ENCODE data around the gene LEPR.
A peak's percentile ranks its signal among the peaks of the same experiment; 100 is the strongest.
"Not testable (repeated sequence)": the region's sequence is repeated elsewhere in the genome, so short reads cannot be mapped to it uniquely, and the experiment has no call there.

LEPR gene

GRCh38 chr1:65434760-65435159, 14.3 kb downstream of the LEPR start:
- H3K36me3 Mint-ChIP-seq (ENCODE audit: insufficient read depth): peaks cover 14% of the 10 kb centered on the region
- H3K4me3 Mint-ChIP-seq: no peak overlapping the region
- H3K4me1 Mint-ChIP-seq (ENCODE audit: low read depth in 2 of 2): peaks cover 2 to 4% of the 10 kb centered on the region in 2 donors
- H3K9me3 Mint-ChIP-seq: no peaks in the 10 kb centered on the region
- no peak overlapping the region for H3K27ac Mint-ChIP-seq
- ATAC-seq (replicated peaks) (no peak), DNase-seq (no peak)
- H3K27me3 Mint-ChIP-seq: no peaks in the 10 kb centered on the region

- ATAC-seq (replicated peaks): no peak
- Mint-ChIP-seq H3K36me3 (ENCODE audit: insufficient read depth) (peaks cover 14% of the 10 kb centered on the region), H3K4me1 (ENCODE audit: low read depth in 2 of 2) (peaks cover 2 to 4% of the 10 kb centered on the region in 2 donors), H3K27me3 (no peaks in the 10 kb centered on the region), H3K4me3 (no peak overlapping the region), H3K9me3 (no peaks in the 10 kb centered on the region), H3K27ac (no peak overlapping the region)
- DNase-seq: no peak
Observed at GRCh38 chr1:65435987-65436386, 15.5 kb downstream of the LEPR start.

- no peaks in the 10 kb centered on the region for H3K27me3 Mint-ChIP-seq
- H3K4me3 Mint-ChIP-seq: no peak overlapping the region
- H3K36me3 Mint-ChIP-seq (ENCODE audit: insufficient read depth): peaks cover 8% of the 10 kb centered on the region
- DNase-seq: no peak
- no peaks in the 10 kb centered on the region for H3K9me3 Mint-ChIP-seq
- ATAC-seq (replicated peaks): no peak
- H3K4me1 Mint-ChIP-seq (ENCODE audit: low read depth in 2 of 2): peaks cover 2 to 4% of the 10 kb centered on the region in 2 donors
- H3K27ac Mint-ChIP-seq: no peak overlapping the region
Observed at GRCh38 chr1:65437616-65438015, 17.1 kb downstream of the LEPR start.

GRCh38 chr1:65440322-65440900, 19.9 kb downstream of the LEPR start:
- ATAC-seq (replicated peaks) (no peak), DNase-seq (no peak)
- H3K36me3 Mint-ChIP-seq (ENCODE audit: insufficient read depth): peaks cover 5% of the 10 kb centered on the region
- no peak overlapping the region for H3K4me3 Mint-ChIP-seq
- peak overlapping the region in 1 of 2 donors; percentile 2 for H3K27ac Mint-ChIP-seq
- H3K27me3 Mint-ChIP-seq: no peaks in the 10 kb centered on the region
- H3K4me1 Mint-ChIP-seq (ENCODE audit: low read depth in 2 of 2): no peaks in the 10 kb centered on the region
- H3K9me3 Mint-ChIP-seq: no peaks in the 10 kb centered on the region

- Mint-ChIP-seq H3K27ac (peak overlapping the region in 1 of 2 donors; percentile 2), H3K4me1 (ENCODE audit: low read depth in 2 of 2) (no peaks in the 10 kb centered on the region), H3K4me3 (no peak overlapping the region), H3K36me3 (ENCODE audit: insufficient read depth) (peaks cover 2% of the 10 kb centered on the region), H3K9me3 (no peaks in the 10 kb centered on the region), H3K27me3 (no peaks in the 10 kb centered on the region)
- ATAC-seq (replicated peaks) (no peak), DNase-seq (no peak)
Observed at GRCh38 chr1:65440915-65441314, 20.4 kb downstream of the LEPR start.

- DNase-seq: no peak
- H3K4me3 Mint-ChIP-seq: no peak overlapping the region
- no peaks in the 10 kb centered on the region for H3K9me3 Mint-ChIP-seq
- no peaks in the 10 kb centered on the region for H3K4me1 Mint-ChIP-seq (ENCODE audit: low read depth in 2 of 2)
- H3K27me3 Mint-ChIP-seq: no peaks in the 10 kb centered on the region
- peaks cover 2% of the 10 kb centered on the region for H3K36me3 Mint-ChIP-seq (ENCODE audit: insufficient read depth)
- no peak overlapping the region for H3K27ac Mint-ChIP-seq
- ATAC-seq (replicated peaks): no peak
Observed at GRCh38 chr1:65441464-65441863, 21.0 kb downstream of the LEPR start.

GRCh38 chr1:65442442-65442841, 22.0 kb downstream of the LEPR start:
- H3K27ac Mint-ChIP-seq: no peak overlapping the region
- no peak overlapping the region for H3K4me3 Mint-ChIP-seq
- H3K9me3 Mint-ChIP-seq: no peaks in the 10 kb centered on the region
- no peaks in the 10 kb centered on the region for H3K27me3 Mint-ChIP-seq
- H3K4me1 Mint-ChIP-seq (ENCODE audit: low read depth in 2 of 2): no peaks in the 10 kb centered on the region
- no peak for DNase-seq
- peaks cover 2% of the 10 kb centered on the region for H3K36me3 Mint-ChIP-seq (ENCODE audit: insufficient read depth)
- ATAC-seq (replicated peaks): no peak

GRCh38 chr1:65443647-65444046, 23.2 kb downstream of the LEPR start:
- Mint-ChIP-seq H3K9me3 (no peaks in the 10 kb centered on the region), H3K36me3 (ENCODE audit: insufficient read depth) (peaks cover 2% of the 10 kb centered on the region), H3K27ac (no peak overlapping the region), H3K4me1 (ENCODE audit: low read depth in 2 of 2) (no peaks in the 10 kb centered on the region), H3K4me3 (no peak overlapping the region), H3K27me3 (no peaks in the 10 kb centered on the region)
- ATAC-seq (replicated peaks): no peak
- DNase-seq: no peak

GRCh38 chr1:65444128-65444640, 23.7 kb downstream of the LEPR start:
- H3K36me3 Mint-ChIP-seq (ENCODE audit: insufficient read depth): peaks cover 2% of the 10 kb centered on the region
- no peak overlapping the region for H3K27ac Mint-ChIP-seq
- ATAC-seq (replicated peaks): no peak
- H3K4me1 Mint-ChIP-seq (ENCODE audit: low read depth in 2 of 2): no peaks in the 10 kb centered on the region
- no peaks in the 10 kb centered on the region for H3K9me3 Mint-ChIP-seq
- H3K27me3 Mint-ChIP-seq: no peaks in the 10 kb centered on the region
- DNase-seq: no peak
- H3K4me3 Mint-ChIP-seq: no peak overlapping the region

GRCh38 chr1:65445837-65446236, 25.4 kb downstream of the LEPR start:
- no peak overlapping the region for H3K27ac Mint-ChIP-seq
- H3K27me3 Mint-ChIP-seq: no peaks in the 10 kb centered on the region
- H3K4me3 Mint-ChIP-seq: no peak overlapping the region
- ATAC-seq (replicated peaks) (no peak), DNase-seq (no peak)
- peaks cover 2% of the 10 kb centered on the region for H3K36me3 Mint-ChIP-seq (ENCODE audit: insufficient read depth)
- no peaks in the 10 kb centered on the region for H3K4me1 Mint-ChIP-seq (ENCODE audit: low read depth in 2 of 2)
- no peaks in the 10 kb centered on the region for H3K9me3 Mint-ChIP-seq

GRCh38 chr1:65449214-65449823, 28.9 kb downstream of the LEPR start:
- no peak for ATAC-seq (replicated peaks)
- DNase-seq: no peak
- no peak overlapping the region for H3K4me3 Mint-ChIP-seq
- no peak overlapping the region for H3K27ac Mint-ChIP-seq
- H3K4me1 Mint-ChIP-seq (ENCODE audit: low read depth in 2 of 2): no peaks in the 10 kb centered on the region
- no peaks in the 10 kb centered on the region for H3K27me3 Mint-ChIP-seq
- peaks cover 2% of the 10 kb centered on the region for H3K36me3 Mint-ChIP-seq (ENCODE audit: insufficient read depth)
- no peaks in the 10 kb centered on the region for H3K9me3 Mint-ChIP-seq

GRCh38 chr1:65455678-65456077, 35.2 kb downstream of the LEPR start:
- H3K4me3 Mint-ChIP-seq; H3K27me3 Mint-ChIP-seq; ATAC-seq (replicated peaks); DNase-seq; H3K9me3 Mint-ChIP-seq; H3K27ac Mint-ChIP-seq; H3K36me3 Mint-ChIP-seq (ENCODE audit: insufficient read depth): not testable (repeated sequence)
- H3K4me1 Mint-ChIP-seq (ENCODE audit: low read depth in 2 of 2): peaks cover 4 to 14% of the 10 kb centered on the region in 2 donors

- Mint-ChIP-seq H3K27ac (no peak overlapping the region), H3K9me3 (peaks cover 3 to 7% of the 10 kb centered on the region in 2 donors), H3K4me3 (no peak overlapping the region), H3K36me3 (ENCODE audit: insufficient read depth) (no peaks in the 10 kb centered on the region), H3K27me3 (no peaks in the 10 kb centered on the region), H3K4me1 (ENCODE audit: low read depth in 2 of 2) (peaks cover 4 to 14% of the 10 kb centered on the region in 2 donors)
- no peak for ATAC-seq (replicated peaks)
- DNase-seq: no peak
Observed at GRCh38 chr1:65456481-65456880, 36.0 kb downstream of the LEPR start.

- H3K27me3 Mint-ChIP-seq: no peaks in the 10 kb centered on the region
- ATAC-seq (replicated peaks): no peak
- H3K27ac Mint-ChIP-seq: no peak overlapping the region
- H3K9me3 Mint-ChIP-seq: peaks cover 4 to 7% of the 10 kb centered on the region in 2 donors
- H3K4me3 Mint-ChIP-seq: no peak overlapping the region
- peaks cover 4 to 14% of the 10 kb centered on the region in 2 donors for H3K4me1 Mint-ChIP-seq (ENCODE audit: low read depth in 2 of 2)
- H3K36me3 Mint-ChIP-seq (ENCODE audit: insufficient read depth): no peaks in the 10 kb centered on the region
- no peak for DNase-seq
Observed at GRCh38 chr1:65457868-65458267, 37.4 kb downstream of the LEPR start.
